ENCODE results near the gene ATF1.

Gene ATF1

GRCh38 chr12:50763639-50764285 lies at the start of gene ATF1:
Gene ATF1, plus strand, starts transcription at chr12:50764101. Its CDS starts 16,045 bp downstream, at chr12:50780146.
- DNase-seq = peak; percentile 84

DNA sequence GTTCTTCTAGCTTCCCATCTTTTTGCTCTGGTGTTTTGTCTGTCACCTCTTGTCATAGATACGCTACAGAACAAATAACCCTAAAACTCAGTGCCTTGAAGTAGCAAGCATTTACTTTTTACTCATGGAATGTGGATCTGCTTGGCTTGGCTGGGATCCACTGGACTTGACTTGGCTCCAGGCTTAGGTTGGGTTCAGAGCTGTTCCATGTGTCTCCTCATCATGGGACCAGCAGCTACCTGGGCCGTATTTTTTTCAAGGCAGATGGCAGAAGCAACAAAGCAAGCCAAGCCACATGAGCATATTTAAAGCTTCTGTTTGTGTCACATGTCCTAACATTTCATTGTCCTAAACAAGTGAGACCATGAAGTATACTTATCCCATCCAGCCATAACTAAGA lies 48.7 kb upstream of the ATF1 start:
- DNase-seq = no peak

- no peak for DNase-seq
Measured at GRCh38 chr12:50718760-50719159, 45.1 kb upstream of the ATF1 start.

GRCh38 chr12:50720085-50720484 lies 43.8 kb upstream of the ATF1 start:
- DNase-seq = no peak

- no peak for DNase-seq
Measured at GRCh38 chr12:50720501-50720900, 43.4 kb upstream of the ATF1 start.

- no peak for DNase-seq
Measured at GRCh38 chr12:50723865-50724264, 40.0 kb upstream of the ATF1 start.

DNA sequence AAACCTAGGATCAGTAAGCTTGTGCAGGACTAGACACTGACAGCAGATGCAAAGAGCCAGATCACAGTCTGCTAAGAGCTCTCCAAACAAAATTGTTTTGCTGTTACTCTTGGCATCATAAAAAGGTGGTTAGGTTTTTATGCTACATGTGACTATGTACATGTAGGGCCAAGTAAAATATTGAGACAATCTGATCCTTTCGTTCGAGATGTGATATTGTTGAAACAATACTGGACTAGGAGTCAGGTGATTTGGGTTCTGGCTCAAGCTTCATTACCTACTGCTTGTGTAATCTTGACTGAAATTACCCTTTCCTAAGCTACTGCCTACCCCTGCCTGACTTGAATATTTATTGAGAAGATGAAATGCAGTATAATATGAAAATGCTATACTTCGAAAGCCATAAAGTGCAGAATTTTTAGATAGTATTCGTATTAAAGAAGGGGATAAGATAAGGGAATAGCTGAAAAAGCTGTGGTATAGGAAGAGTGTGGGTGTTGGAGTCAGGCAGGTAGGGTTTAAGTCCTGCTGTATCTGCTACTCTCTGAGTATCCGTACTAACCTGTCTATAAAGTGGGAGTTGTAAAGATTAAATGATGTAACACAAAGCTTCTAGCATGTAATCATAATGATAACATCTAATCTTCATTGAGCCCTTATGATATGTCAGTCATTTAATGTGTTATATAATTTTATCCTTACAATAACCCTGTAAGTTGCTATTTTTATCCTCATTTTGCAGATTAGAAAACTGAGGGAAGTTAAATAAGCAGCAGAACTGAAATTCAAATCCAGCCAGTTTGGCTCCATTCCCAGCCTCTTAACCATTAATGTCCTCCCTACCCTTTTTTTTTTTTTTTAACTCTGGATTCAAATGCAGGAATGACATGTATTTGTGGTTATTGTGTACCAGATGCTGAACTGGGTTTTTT lies 38.6 kb upstream of the ATF1 start:
- DNase-seq = peak; percentile 20

DNA sequence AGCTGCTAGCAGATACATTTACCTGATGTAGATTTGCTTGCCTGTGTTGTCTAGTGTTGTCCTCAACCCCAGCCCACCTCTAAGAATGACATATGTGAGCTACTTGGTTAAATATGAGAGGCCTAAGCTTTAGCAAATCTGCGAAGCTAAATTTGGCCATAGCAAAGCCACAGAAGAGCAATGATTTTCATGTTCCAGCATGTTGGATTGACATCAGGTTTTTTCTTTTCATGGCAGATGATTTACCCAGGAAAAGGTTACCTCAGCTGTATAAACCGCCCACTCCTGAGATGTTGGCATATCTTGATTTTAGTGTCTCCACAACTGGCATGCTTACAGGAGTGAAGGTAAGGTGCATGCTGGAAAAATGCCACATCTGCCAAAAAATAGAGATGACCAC lies 36.4 kb upstream of the ATF1 start:
- no peak for DNase-seq

DNA sequence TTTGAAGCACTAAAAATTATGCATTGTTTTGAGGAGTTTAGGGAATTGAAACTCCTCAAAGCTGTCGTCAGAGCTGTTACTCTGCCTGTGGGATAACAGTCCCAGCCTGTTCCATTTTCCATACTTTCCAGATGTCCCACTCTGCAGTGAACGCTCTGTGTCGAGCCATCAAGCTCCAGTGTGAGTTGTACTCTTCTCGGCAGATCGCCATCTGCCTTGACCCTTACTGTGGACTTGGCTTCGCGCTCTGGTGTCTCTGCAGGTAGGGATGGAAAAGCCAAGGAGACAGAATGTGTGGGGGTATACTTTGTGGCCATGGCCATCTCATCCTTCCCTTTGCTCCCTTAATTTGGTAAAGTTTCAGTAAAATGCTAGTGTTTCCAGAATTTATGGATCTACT lies 35.5 kb upstream of the ATF1 start:
- no peak for DNase-seq

DNA sequence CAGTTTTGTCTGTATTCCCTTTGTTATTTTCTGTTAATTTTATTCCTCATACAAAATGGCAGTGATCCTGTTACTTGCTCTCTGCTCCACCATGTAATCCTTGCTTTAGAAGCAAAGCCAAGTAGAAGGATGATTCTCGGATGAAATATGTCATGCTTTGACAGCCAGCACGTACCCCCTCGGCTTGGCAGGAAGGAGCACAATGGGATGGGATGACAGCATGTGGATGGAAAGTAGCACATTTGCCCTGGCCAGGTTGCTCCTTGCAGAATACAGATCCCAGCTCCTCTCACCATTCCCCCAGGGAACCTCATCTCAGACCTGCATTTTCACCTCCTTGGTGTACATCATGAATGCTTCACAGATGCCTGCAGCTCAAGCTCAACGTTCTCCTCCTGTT lies 35.1 kb upstream of the ATF1 start:
- DNase-seq = no peak

DNA sequence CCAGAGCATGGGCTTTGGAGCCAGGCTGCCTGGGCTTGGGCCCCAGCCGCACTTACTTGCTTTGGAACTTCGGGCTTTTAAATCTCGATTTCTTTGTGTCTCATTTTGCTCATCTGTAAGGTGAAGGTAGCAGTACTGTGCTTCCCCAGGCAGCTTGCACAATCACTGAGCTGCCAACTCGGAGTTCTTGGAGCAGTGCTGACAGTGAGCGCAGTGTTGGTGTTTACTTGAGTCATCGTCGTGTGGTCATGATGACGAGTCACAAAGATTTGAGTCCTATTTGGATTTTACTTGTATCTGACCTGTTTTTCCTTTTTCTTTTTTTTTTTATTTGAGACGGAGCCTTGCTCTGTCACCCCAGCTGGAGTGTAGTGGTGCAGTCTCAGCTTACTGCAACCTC lies 31.3 kb upstream of the ATF1 start:
- DNase-seq = no peak

DNA sequence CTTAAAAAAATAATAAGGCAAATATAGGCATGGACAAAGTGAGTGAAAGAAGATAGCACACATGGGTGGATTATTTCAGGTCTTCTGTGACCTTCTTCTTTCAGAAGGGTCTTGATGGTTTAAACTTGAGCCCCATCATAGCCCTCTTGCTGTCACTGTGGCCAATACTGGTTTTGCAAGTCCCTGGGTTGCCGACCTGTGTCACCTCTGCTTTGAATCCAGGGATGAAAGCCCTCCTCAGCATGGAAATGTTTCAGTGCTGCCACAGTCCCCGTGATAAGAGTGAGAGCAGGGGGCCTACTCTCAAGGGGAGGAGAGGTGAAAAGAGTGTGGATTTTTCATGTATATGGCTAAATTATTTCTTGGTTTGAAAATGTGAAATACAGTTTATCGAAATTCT lies 30.2 kb upstream of the ATF1 start:
- DNase-seq = no peak

DNA sequence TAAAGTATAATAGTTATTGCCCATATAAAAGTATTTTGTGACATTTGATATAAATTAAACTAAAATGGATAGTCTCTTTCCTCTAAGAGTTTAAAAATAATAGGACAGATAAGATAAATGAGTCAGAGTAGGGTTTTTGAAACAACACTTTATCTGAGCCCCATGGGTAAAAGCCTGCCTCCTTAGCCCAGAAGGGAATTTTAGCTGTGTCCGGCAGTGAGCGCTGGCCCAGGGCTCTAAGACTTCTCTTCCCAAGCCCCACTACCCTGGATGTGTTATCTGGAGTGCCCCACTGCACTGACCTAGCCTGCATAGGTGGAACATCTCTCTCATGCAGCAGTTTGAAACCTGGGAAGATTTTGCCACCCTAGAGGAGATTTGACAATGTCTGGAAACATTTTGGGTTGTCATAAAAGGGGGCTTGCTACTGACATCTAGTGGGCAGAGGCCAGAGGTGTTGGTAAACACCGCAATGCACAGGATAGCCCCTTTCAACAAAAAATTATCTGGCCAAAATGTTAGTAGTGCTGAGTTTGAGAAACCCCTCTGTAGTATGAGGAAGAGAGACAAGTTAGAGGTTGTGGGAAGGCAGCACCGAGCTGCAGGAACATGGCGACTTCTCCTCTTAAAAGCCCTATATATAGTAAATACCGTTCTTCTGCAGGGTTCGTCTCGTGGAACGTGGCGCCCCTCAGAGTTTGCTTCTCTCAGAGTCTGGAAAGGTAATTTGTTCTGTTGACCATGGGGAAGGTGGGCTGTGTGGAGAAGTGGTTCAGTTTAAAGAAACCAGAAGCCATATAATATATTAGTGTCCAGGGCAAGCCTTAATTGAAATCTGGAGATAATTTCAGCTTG lies 29.3 kb upstream of the ATF1 start:
- DNase-seq = peak; percentile 1

DNA sequence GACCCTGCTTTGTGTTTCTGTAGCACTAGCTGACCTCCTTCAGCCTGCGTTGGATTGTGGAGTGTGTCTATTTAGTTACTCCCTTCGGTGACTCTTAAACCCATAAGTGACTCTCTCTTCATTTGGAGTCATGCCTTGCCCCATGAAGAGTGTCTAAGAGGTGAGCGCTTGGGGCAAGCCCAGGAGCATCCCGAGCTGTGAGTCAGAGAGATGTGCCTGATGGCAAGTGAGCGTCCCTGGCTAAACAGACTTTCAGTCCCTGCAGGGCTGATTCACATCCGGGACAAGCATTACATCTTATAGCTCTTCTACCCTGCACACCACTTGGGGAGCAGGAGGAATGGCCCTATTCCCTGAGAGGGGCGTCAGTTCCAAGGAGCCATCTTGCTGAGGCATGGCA lies 24.3 kb upstream of the ATF1 start:
- DNase-seq = no peak

DNA sequence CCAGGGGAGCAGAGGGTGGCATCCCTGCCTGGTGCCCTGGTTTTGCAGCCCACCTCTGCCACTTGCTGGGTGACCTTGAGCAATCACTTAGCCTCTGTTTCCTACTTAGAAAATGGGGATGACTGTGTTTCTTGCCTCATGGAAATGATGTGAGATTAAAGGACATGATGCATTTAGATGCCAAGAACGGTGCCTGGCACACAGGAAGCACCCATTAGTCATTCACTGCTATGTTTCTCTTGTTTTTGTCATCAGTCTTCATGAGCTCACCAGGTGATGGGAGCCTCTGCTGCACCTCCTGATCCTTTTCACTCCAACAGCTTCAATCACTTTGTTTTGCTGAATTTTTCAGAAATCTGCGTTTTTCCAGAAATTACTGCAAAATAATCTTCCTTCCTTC lies 23.6 kb upstream of the ATF1 start:
- DNase-seq = no peak

DNA sequence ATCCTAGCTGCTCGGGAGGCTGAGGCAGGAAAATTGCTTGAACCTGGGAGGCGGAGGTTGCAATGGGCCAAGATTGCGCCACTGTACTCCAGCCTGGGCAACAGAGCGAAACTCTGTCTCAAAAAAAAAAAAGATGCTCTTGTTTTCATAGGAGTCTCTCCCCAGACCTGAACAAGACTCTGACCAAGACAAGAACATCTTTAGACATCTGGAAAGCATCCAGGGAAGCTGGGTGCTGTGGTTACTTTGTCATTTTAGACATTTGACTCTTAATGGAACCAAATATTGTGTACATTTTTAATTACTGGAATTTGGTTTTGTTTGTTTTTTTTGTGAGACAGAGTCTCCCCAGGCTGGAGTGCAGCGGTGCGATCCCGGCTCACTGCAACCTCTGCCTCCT lies 21.1 kb upstream of the ATF1 start:
- DNase-seq = no peak

DNA sequence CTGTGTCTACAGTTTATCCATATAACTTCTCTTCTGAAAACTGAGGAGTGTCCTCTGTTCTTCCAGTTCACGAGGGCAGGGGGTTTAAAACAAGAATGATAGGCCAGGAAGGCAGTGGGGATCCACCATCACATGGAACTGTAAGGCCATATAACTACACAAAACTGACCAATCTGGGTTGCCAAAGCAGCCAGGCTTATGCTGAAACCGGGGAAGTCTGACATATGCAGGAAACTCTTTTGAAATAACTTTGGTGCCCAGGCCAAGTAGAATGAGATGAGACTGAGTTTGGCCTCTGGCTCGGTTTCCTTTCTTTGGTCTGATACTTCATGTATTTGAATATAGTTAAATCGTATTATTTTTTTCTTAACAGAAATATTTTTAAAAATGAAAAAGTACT lies 18.0 kb upstream of the ATF1 start:
- DNase-seq = no peak

- no peak for DNase-seq
Measured at GRCh38 chr12:50746431-50746830, 17.5 kb upstream of the ATF1 start.

- DNase-seq = no peak
Measured at GRCh38 chr12:50747817-50748216, 16.1 kb upstream of the ATF1 start.

DNA sequence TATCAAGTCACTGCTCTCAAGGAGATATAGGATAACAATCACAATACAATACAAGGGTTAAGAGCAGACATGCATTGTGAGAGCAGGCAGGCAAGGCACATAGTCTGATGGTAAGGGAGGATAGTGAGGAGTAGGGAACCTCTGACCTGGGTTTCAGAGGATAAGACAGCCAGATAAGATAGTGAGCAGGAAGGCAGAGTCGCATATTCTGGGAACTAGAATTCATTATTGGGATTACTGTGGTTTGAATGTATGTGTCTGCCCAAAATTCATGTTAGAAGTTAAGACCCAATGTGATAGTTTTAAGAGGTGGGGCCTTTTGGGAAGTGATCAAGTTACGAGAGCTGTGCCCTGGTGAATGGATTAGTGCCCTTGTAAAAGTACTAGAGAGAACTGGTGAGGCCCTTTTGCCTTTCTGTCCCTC lies 14.4 kb upstream of the ATF1 start:
- no peak for DNase-seq

DNA sequence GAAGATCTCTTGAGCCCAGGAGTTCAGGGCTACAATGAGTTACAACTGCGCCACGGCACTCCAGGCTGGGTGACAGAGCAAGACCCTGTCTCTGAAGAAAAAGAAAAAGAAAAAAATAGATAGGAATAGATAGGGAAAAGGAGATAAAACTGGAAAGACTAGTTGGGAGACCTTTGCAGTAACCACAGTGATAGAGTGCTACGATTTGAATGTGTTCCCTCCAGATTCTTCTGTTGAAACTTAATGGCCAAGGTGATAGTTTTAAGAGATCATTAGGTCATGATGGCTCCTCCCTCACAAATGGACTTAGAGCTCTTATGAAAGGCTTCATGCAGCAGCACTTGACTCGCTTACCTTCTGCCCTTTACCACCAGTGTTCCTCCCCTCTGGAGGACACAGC lies 13.5 kb upstream of the ATF1 start:
- no peak for DNase-seq

GRCh38 chr12:50751948-50752721 lies 11.8 kb upstream of the ATF1 start:
- DNase-seq = no peak

All from NCI-H1092 treated with DMSO at 0.1 percent for 48 hours (cell line).